Liver (tissue), 9 donors: ENCODE measurements around the gene MTRF1L. TPM values are rescaled to one million over a fixed set of nuclear protein-coding genes. Genes with fewer than 3 reads are reported as not detected.
"Not testable (repeated sequence)": the region's sequence is repeated elsewhere in the genome, so short reads cannot be mapped to it uniquely, and the experiment has no call there.

Source experiments
- DNase-seq: peaks from one replicate; pipeline ENCODE4 v3.0.0-alpha.2; 2017; ENCODE audit warnings: low spot score
- H3K27ac ChIP-seq, 2 donors: one replicate each; pipeline ENCODE4 v1.7.0; 2013; ENCODE audit warnings: inconsistent platforms in 2 of 2, low read length in 2 of 2, control low read depth in 1 of 2, low read depth in 1 of 2, mild to moderate bottlenecking in 1 of 2
- H3K27me3 ChIP-seq, 4 donors: one replicate each; pipeline versions ENCODE4 v1.6.1 to v1.7.0; 2013; ENCODE audit warnings: low read length in 3 of 4, inconsistent platforms in 1 of 4, mild to moderate bottlenecking in 1 of 4, moderate library complexity in 1 of 4; ENCODE audit not compliant: control insufficient read depth in 4 of 4, insufficient read depth in 4 of 4
- H3K36me3 ChIP-seq, 4 donors: one replicate each; pipeline versions ENCODE4 v1.6.1 to v1.7.0; 2013; ENCODE audit warnings: low read length in 3 of 4, mild to moderate bottlenecking in 3 of 4, low read depth in 1 of 4, moderate library complexity in 1 of 4; ENCODE audit not compliant: control insufficient read depth in 4 of 4, insufficient read depth in 3 of 4
- H3K4me1 ChIP-seq, 4 donors: one replicate each; pipeline versions ENCODE4 v1.6.1 to v1.7.0; 2013; ENCODE audit warnings: low read length in 3 of 4, mild to moderate bottlenecking in 3 of 4, moderate library complexity in 1 of 4; ENCODE audit not compliant: control insufficient read depth in 4 of 4, insufficient read depth in 4 of 4
- H3K4me3 ChIP-seq, 3 donors: one replicate each; pipeline versions ENCODE4 v1.6.1 to v1.7.0; 2013; ENCODE audit warnings: low read length in 3 of 3, control low read depth in 1 of 3, low read depth in 1 of 3, mild to moderate bottlenecking in 1 of 3
- H3K9ac ChIP-seq, 2 donors: one replicate each; pipeline ENCODE4 v1.7.0; 2013; ENCODE audit warnings: low read length in 2 of 2, mild to moderate bottlenecking in 2 of 2, moderate library complexity in 2 of 2, control low read depth in 1 of 2, low read depth in 1 of 2
- H3K9me3 ChIP-seq, 4 donors: one replicate each; pipeline versions ENCODE4 v1.6.1 to v1.7.0; 2013; ENCODE audit warnings: low read length in 3 of 4; ENCODE audit not compliant: control insufficient read depth in 4 of 4
- HNF4G ChIP-seq: IDR thresholded peaks from 2 replicates; pipeline ENCODE4 v1.6.1; 2016; ENCODE audit warnings: antibody characterized with exemption
- JUND ChIP-seq, 2 donors: IDR thresholded peaks; 2 replicates each; pipeline ENCODE4 v1.6.1; 2016; ENCODE audit warnings: antibody characterized with exemption in 2 of 2
- NR2F2 ChIP-seq: IDR thresholded peaks from 2 replicates; pipeline ENCODE4 v1.6.1; 2016; ENCODE audit warnings: antibody characterized with exemption
- RXRA ChIP-seq, 2 donors: IDR thresholded peaks; 2 replicates each; pipeline ENCODE4 v1.6.1; 2017 to 2018; ENCODE audit warnings: antibody characterized with exemption in 2 of 2, mild to moderate bottlenecking in 1 of 2
- SP1 ChIP-seq: IDR thresholded peaks from 2 replicates; pipeline ENCODE4 v1.6.1; 2018; ENCODE audit warnings: antibody characterized with exemption, mild to moderate bottlenecking
- WGBS: extraction: QIAGEN DNeasy Blood & Tissue Kit; methylation state at CpG from one replicate; pipeline ENCODE4 v1.1.7; 2013; 5-methylcytosine and 5-hydroxymethylcytosine counted together
- polyA plus RNA-seq, 2 donors: library from polyadenylated mRNA; stranded (reverse) in 1 of 2; unstranded in 1 of 2; fragments of 200-250 nt in 1 of 2; fragments of >200 nt in 1 of 2; fragmentation: Nextera tagmentation in 1 of 2; extraction: Ambion mirVana in 1 of 2; gene quantifications; one replicate each; pipeline versions ENCODE4 v1.2.1 to v1.2.3, GENCODE V29; 2013 to 2015
- total RNA-seq, 2 donors: library from RNA; depleted of rRNA; stranded (reverse); fragments of >200 nt; gene quantifications; one replicate each; pipeline ENCODE4 v1.2.3, GENCODE V29; 2014
- TF ChIP-seq, protein P1 (sequence below): fragments of 150-350 bp; IDR thresholded peaks from 2 replicates; pipeline ENCODE4 v1.5.1; 2017; ENCODE audit warnings: improper control_type of control experiment, low read depth, low read length; ENCODE audit not compliant: missing input control
- TF ChIP-seq, protein P2 (sequence below): IDR thresholded peaks from 2 replicates; pipeline ENCODE4 v1.6.1; 2016; ENCODE audit warnings: antibody characterized with exemption
- donor health status: healthy.
- donor health status: healthy.
- donor health status: healthy.
- donor health status: healthy.
- donor health status: healthy.

Gene MTRF1L
- total and polyA plus RNA-seq, 4 donors = 6.1 to 11.1 (median 8.4) TPM

DNA sequence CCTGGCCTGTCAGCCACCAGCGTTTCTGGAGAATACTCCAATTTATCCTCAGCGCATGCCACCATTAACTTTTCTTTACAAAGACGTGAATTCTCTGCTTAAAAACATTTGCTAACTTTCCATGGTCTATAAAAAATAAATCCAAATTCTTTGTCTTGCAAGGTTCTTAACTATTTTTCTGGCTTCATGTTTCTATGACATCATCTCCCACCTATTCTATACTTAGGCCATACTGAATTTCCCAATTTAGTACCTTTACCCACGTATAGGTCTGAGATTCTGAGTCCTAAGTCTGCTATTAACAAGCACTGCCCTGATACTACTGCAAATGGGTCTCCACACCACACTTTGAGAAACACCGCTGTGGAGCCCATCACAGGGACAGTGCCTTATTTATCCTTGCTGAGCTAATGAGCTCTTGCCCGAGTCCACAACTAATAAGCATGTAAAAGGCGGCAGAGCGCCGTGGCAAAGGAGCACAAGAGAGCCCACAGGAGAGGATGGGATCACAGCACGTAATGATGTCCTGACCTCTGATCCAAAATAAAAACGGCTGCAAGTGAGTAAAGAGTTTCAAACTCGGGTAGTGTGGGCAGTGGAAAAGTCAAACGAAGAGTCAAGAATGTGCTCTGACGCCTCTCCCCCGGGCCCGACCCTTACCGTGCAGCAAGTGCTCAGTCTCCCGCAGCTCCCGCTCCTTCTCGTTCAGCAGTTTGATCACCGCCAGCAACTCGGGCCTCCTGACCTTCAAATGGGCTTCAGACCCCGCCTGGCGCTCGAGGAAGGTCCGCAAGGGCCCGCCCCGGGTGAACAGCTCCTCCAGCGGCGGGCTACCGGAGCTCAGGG is 519 bp downstream of the MTRF1L start:
- peak; percentile 49 for DNase-seq
- H3K4me3 ChIP-seq = peak overlapping the region; percentile 94 to 100 (median 99)
- no peaks in the 10 kb centered on the region for H3K9me3 ChIP-seq
- peak overlapping the region; percentile 86 to 91 for H3K27ac ChIP-seq
- H3K9ac ChIP-seq = peak overlapping the region; percentile 67 to 68
- TF ChIP-seq, protein P1, sequence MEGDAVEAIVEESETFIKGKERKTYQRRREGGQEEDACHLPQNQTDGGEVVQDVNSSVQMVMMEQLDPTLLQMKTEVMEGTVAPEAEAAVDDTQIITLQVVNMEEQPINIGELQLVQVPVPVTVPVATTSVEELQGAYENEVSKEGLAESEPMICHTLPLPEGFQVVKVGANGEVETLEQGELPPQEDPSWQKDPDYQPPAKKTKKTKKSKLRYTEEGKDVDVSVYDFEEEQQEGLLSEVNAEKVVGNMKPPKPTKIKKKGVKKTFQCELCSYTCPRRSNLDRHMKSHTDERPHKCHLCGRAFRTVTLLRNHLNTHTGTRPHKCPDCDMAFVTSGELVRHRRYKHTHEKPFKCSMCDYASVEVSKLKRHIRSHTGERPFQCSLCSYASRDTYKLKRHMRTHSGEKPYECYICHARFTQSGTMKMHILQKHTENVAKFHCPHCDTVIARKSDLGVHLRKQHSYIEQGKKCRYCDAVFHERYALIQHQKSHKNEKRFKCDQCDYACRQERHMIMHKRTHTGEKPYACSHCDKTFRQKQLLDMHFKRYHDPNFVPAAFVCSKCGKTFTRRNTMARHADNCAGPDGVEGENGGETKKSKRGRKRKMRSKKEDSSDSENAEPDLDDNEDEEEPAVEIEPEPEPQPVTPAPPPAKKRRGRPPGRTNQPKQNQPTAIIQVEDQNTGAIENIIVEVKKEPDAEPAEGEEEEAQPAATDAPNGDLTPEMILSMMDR = no peak
- no peak for TF ChIP-seq JUND (IDR thresholded peaks at IDR 0.05)
- TF ChIP-seq RXRA (IDR thresholded peaks at IDR 0.05) = no peak
- no peak for TF ChIP-seq HNF4G
- TF ChIP-seq SP1 = no peak
- TF ChIP-seq, protein P2, sequence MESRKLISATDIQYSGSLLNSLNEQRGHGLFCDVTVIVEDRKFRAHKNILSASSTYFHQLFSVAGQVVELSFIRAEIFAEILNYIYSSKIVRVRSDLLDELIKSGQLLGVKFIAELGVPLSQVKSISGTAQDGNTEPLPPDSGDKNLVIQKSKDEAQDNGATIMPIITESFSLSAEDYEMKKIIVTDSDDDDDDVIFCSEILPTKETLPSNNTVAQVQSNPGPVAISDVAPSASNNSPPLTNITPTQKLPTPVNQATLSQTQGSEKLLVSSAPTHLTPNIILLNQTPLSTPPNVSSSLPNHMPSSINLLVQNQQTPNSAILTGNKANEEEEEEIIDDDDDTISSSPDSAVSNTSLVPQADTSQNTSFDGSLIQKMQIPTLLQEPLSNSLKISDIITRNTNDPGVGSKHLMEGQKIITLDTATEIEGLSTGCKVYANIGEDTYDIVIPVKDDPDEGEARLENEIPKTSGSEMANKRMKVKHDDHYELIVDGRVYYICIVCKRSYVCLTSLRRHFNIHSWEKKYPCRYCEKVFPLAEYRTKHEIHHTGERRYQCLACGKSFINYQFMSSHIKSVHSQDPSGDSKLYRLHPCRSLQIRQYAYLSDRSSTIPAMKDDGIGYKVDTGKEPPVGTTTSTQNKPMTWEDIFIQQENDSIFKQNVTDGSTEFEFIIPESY = no peak
- peaks cover 0 to 7% (median 6%) of the 10 kb centered on the region in 4 donors for H3K36me3 ChIP-seq
- 3% methylated on average over 25 of the region's 31 CpGs for WGBS
- peaks cover 5 to 29% (median 13%) of the 10 kb centered on the region in 4 donors for H3K4me1 ChIP-seq
- H3K27me3 ChIP-seq = no peaks in the 10 kb centered on the region

DNA sequence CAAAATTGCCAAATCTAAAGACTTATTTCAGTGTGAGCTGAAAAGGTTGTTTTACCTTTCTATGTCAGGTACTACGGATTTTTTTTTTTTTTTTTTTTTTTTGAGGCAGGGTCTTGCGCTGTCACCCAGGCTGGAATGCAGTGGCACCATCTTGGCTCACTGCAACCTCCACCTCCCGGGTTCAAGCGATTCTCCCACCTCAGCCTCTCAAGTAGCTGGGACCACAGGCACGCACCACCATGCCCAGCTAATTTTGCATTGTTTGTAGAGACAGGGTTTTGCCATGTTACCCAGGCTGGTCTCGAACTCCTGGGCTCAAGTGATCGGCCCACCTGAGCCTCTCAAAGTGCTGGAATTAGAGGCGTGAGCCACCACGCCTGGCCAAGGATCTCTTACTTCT is 1.7 kb downstream of the MTRF1L start:
- WGBS = 97% methylated on average over 9 of the region's 9 CpGs
- H3K9ac ChIP-seq, H3K27me3 ChIP-seq, H3K27ac ChIP-seq, H3K4me3 ChIP-seq, DNase-seq, H3K9me3 ChIP-seq: not testable (repeated sequence)
- H3K36me3 ChIP-seq = peaks cover 0 to 13% (median 8%) of the 10 kb centered on the region in 4 donors
- H3K4me1 ChIP-seq = peaks cover 5 to 29% (median 13%) of the 10 kb centered on the region in 4 donors

DNA sequence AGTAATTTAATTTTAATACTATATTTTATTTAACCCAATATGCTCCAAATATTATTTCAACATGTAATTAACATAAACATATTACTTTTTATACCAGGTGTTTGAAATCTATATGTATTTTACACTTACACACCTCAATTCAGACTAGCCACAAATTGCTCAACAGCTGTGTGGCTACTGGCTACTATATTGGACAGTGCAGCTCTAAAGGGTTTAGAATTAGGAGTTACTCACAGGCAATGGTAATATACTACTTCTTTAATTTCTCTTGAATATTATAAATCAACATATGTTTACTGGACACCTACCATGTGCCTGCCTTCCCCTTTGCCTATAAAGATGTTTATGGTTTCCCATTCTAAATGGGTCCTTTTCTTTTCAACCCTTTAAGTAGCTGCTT is 2.3 kb downstream of the MTRF1L start:
- Histone ChIP-seq H3K27ac (no peak overlapping the region), H3K36me3 (peaks cover 0 to 14% (median 8%) of the 10 kb centered on the region in 4 donors), H3K27me3 (no peaks in the 10 kb centered on the region), H3K9ac (no peak overlapping the region), H3K9me3 (no peaks in the 10 kb centered on the region), H3K4me1 (peaks cover 5 to 29% (median 13%) of the 10 kb centered on the region in 4 donors), H3K4me3 (no peak overlapping the region)
- DNase-seq = no peak
- TF ChIP-seq HNF4G (no peak), NR2F2 (no peak)

DNA sequence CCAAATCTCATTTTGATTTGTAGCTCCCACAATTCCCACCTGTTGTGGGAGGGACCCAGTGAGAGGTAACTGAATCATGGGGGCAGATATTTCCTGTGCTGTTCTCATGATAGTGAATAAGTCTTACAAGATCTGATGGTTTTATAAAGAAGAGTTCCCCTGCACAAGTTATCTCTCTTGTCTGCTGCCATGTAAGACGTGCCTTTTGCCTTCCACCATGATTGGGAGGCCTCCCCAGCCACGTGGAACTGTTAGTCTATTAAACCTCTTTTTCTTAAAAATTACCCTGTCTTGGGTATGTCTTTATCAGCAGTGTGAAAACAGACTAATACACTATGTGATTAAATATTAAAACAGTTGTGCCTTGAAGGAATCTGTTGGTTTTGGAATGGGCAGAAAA is 3.0 kb downstream of the MTRF1L start:
- H3K4me3 ChIP-seq, H3K9me3 ChIP-seq, H3K27me3 ChIP-seq, H3K9ac ChIP-seq, H3K27ac ChIP-seq, DNase-seq: not testable (repeated sequence)
- H3K4me1 ChIP-seq = peaks cover 5 to 29% (median 13%) of the 10 kb centered on the region in 4 donors
- peaks cover 0 to 14% (median 8%) of the 10 kb centered on the region in 4 donors for H3K36me3 ChIP-seq
- WGBS = 86% methylated on average over 2 of the region's 2 CpGs
